ENCODE results near the gene PRMT9.

- TF ChIP-seq POLR2A (IDR thresholded peaks at IDR 0.05), result no peak
- no peak for TF ChIP-seq CTCF (IDR thresholded peaks at IDR 0.05)
- TF ChIP-seq EP300 (IDR thresholded peaks at IDR 0.05), result no peak
These were observed 48.7 kb upstream of the PRMT9 start for GRCh38 chr4:147732518-147733235.

All from ovary (tissue), 3 donors.